ENCODE measurements around the gene ZNF598.

ZNF598 gene

DNA sequence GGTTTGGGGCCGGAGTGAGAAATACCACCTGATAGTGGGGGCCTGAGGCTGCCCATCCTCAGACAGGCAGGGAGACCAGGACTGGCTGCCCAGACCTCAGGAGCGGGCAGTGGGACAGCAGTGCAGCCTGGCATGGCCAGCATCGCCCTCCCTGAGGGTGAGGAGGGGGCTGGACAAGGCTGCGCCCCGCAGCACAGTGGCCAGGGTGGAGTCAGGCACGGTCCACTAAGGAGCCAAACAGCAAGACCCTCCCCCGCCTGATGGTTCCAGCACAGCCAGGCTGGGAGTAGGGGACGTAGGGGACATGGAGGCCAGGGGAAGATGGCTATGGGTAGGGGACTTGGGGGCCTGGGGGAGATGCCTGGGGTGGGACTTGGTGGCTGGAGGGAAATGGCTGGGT is 3.3 kb downstream of the ZNF598 start:
- TF ChIP-seq, protein P1, sequence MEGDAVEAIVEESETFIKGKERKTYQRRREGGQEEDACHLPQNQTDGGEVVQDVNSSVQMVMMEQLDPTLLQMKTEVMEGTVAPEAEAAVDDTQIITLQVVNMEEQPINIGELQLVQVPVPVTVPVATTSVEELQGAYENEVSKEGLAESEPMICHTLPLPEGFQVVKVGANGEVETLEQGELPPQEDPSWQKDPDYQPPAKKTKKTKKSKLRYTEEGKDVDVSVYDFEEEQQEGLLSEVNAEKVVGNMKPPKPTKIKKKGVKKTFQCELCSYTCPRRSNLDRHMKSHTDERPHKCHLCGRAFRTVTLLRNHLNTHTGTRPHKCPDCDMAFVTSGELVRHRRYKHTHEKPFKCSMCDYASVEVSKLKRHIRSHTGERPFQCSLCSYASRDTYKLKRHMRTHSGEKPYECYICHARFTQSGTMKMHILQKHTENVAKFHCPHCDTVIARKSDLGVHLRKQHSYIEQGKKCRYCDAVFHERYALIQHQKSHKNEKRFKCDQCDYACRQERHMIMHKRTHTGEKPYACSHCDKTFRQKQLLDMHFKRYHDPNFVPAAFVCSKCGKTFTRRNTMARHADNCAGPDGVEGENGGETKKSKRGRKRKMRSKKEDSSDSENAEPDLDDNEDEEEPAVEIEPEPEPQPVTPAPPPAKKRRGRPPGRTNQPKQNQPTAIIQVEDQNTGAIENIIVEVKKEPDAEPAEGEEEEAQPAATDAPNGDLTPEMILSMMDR (IDR thresholded peaks at IDR 0.05; ENCODE audit: extremely low read depth, missing control alignments): no peak
- DNase-seq (ENCODE audit: low spot score): no peak

DNA sequence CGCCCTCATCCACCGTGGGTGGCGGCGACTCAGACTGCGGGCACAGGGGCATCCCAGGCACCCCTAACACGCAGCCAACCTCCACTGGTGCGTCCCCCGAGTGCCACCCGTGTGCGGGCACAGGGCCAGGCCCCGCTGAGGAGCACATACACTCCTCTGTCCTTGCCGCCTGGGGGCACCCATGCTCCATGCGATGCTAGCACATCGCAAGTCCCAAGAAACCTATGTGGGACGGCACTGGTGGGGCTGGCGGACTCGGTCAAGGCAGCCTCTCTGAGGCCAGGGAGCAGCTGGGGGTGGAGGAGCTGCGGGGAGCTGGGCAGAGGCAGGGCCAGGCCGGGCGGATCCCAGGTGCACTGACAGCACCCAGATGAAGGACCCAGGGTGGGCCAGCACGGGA is 4.0 kb downstream of the ZNF598 start:
- DNase-seq (ENCODE audit: low spot score): no peak
- TF ChIP-seq, protein P1 (IDR thresholded peaks at IDR 0.05; ENCODE audit: extremely low read depth, missing control alignments): no peak

DNA sequence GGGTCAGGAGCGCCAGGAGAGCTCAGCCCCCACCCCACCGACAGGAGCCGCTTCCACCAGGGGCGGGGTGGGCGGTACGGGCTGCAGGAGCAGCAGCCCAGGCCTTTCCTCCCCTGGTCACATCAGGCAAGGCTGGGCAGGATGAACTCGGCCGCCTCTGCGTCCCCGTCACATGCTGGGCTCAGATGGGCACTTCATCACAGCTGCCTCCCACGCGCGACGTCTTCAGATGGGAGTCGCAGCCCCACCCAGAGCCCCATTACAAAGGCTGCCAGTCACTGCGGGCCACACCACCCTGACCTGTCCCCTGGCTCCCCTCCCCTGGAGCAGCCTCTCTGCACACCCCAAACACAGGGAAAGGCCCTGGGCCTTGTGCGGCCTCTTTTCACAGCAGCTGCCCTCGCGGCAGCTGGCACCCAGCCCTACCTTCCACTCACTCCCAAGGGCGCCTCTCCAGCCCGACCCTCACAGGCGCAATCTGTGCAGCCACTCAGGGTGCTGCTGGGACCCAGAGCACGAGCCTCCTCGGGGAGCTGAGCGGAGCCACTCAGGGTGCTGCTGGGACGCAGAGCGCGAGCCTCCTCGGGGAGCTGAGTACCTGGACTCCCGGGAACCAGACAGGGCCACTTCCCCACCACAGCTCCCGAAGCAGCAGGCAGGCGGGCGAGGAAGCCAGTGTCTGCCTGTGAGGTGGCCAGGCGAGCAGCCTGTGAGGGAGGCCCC is 4.7 kb downstream of the ZNF598 start:
- TF ChIP-seq, protein P1 (IDR thresholded peaks at IDR 0.05; ENCODE audit: extremely low read depth, missing control alignments): no peak
- no peak for DNase-seq (ENCODE audit: low spot score)

DNA sequence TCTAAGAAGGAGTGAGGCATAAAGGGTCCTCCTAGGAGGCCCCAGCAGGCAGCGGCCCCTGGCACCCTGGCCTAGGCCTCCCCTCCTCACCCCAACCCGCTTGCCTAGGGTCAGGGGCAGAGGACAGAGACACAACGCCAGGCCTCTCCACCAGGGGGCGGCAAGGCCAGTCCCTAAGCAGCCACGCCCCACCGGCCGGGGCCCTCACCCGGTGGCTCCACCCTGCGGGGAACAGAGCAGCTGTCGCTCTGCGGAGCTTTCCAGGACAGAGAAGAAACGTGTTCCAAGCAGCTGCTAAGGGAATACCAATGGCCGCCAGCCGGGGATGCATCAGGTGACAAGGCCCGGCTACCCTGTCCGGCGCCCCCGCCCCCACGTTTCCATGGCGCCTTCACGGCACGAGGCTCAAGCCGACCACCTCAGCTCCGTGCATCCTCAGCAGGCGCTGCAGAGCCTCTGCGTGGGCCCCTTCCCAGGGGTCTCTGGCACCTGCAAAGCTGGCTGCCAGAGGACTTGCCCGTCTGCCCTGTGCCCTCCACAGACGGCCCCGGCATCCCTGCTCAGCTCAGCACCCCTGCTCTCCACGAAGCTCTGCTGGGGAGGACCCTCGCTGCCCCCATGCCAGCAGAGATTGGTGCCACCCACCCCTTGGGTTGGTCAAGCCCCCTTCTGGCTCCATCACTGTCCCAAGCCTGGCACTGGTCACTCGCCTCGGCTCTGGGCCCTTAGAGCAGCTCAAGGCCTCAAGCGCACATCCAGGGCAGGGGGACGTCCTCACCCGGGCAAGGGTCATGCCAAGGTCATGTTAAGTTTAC is 5.6 kb downstream of the ZNF598 start:
- DNase-seq (ENCODE audit: low spot score): peak; percentile 96
- TF ChIP-seq, protein P1 (IDR thresholded peaks at IDR 0.05; ENCODE audit: extremely low read depth, missing control alignments): peak; percentile 98

DNA sequence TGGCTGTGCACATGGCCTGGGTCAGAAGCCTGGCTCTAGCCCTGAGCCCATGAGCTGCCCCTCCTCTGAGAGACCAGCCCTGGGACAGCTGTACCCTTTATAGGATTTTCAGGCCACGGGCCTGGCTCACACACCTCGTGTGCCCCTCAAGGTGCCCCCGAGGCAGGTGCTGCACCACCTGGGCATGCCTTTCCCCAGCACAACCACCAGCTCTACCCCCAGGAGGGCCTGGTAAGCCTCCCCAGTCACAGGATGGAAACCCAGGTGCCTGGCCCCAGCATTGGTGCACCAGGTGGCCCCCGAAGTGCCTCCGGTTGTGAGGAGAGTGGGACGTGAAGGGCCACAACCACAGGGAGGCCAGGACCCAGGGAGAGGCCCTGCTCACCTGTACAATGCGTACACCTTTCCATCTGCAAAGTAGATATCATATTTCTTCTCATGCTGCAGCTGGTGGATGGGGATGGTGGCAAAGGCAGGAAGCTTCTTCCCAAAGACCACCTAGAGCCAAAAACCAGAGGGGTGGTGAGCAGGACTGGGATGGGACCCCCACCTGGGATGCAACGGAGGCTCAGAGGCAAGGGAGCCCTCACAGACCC is 6.3 kb downstream of the ZNF598 start:
- TF ChIP-seq, protein P1 (IDR thresholded peaks at IDR 0.05; ENCODE audit: extremely low read depth, missing control alignments): no peak
- no peak for DNase-seq (ENCODE audit: low spot score)

DNA sequence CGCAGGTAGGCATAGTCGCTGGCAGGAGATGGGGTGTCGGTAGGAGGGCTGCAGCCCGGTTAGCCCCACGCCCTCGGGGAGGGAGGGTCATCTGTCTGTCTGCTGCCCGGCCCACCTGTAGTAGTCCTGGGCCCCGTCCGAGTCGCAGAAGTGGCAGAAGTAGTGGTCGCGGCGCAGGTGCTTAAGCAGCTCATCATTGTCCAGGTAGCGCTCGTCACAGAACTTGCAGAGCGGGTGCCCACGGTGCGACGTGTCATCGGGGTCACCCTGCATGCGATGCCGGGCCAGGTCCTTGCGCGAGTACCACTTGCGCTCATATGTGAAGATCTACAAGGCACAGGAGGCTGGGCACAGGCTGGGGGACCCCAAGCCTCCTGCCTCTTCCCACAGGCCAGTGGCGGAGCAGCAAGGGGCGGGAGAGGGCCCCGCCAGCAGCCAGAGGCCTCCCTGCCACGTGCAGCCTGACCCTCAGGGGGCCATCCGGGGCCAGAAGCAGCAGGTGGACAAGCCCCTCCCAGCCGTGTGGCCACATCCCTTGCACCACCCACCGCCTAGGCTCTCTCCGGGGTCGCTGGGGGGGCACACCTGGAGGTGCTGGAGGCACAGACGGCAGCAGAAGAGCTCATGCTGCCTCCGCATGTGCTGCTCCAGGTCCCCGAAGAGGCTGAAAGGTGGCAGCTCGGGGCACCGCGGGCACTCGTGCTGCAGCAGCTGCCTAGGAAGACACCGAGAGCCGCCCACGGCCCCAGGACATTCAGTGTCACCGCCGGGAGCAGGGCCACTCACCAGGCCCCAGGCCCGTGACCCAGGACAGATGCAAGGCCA is 7.0 kb downstream of the ZNF598 start:
- TF ChIP-seq, protein P1 (IDR thresholded peaks at IDR 0.05; ENCODE audit: extremely low read depth, missing control alignments): no peak
- DNase-seq (ENCODE audit: low spot score): no peak
